ENCODE results near the gene CAMK4. TPM values are rescaled to one million over a fixed set of nuclear protein-coding genes. Genes with fewer than 3 reads are reported as not detected.
A peak's percentile ranks its signal among the peaks of the same experiment; 100 is the strongest.

CAMK4 gene
- total RNA-seq, 1 experiment from 2014 or later, result 23.3 TPM

- BruUV-seq (replicated peaks), result no TSS peak
- Mint-ChIP-seq H3K9me3 (ENCODE audit: low read depth, unreplicated experiment) (no peaks in the 10 kb centered on the region), H3K36me3 (ENCODE audit: insufficient read depth, unreplicated experiment) (peaks cover 23% of the 10 kb centered on the region), H3K4me3 (ENCODE audit: low read depth, unreplicated experiment) (no peak overlapping the region), H3K4me1 (ENCODE audit: low read depth, unreplicated experiment) (peaks cover 24% of the 10 kb centered on the region), H3K27ac (ENCODE audit: unreplicated experiment) (no peak overlapping the region), H3K27me3 (ENCODE audit: unreplicated experiment) (no peaks in the 10 kb centered on the region)
- intact Hi-C loops (cut with micrococcal nuclease; ENCODE audit: unreplicated experiment), result no loop called here
- no peak for TF ChIP-seq CTCF (IDR thresholded peaks at IDR 0.05; ENCODE audit: unreplicated experiment)
- DNase-seq, result no peak
- CTCF ChIA-PET, result interaction anchor here (1.1 kb wide), 1 partner anchor 38 kb away, joined by 4 read pairs; no protein-coding TSS in a partner anchor
These were observed 3.0 kb upstream of the CAMK4 start for GRCh38 chr5:111221139-111221538.

- BruUV-seq (replicated peaks), result no TSS peak
- no peak for DNase-seq
- Mint-ChIP-seq H3K4me3 (ENCODE audit: low read depth, unreplicated experiment) (peak overlapping the region; percentile 92), H3K27me3 (ENCODE audit: unreplicated experiment) (no peaks in the 10 kb centered on the region), H3K27ac (ENCODE audit: unreplicated experiment) (peak overlapping the region; percentile 15), H3K36me3 (ENCODE audit: insufficient read depth, unreplicated experiment) (peaks cover 23% of the 10 kb centered on the region), H3K4me1 (ENCODE audit: low read depth, unreplicated experiment) (peaks cover 35% of the 10 kb centered on the region), H3K9me3 (ENCODE audit: low read depth, unreplicated experiment) (no peaks in the 10 kb centered on the region)
- intact Hi-C loops (cut with micrococcal nuclease; ENCODE audit: unreplicated experiment), result loop anchor here (2.0 kb wide), 1 partner anchor 38 kb away; no protein-coding TSS in a partner anchor
- CTCF ChIA-PET, result interaction anchor here (0.5 to 1.8 kb wide), 8 partner anchors 14 to 1915 kb away, joined by 3 to 5 read pairs (median 3); no protein-coding TSS in a partner anchor
- TF ChIP-seq CTCF (IDR thresholded peaks at IDR 0.05; ENCODE audit: unreplicated experiment), result no peak
These were observed 940 bp upstream of the CAMK4 start for GRCh38 chr5:111223101-111223786.

GRCh38 chr5:111224561-111225345 lies 569 bp downstream of the CAMK4 start:
- Mint-ChIP-seq H3K27ac (ENCODE audit: unreplicated experiment) (peak overlapping the region; percentile 62), H3K9me3 (ENCODE audit: low read depth, unreplicated experiment) (no peaks in the 10 kb centered on the region), H3K36me3 (ENCODE audit: insufficient read depth, unreplicated experiment) (peaks cover 23% of the 10 kb centered on the region), H3K4me3 (ENCODE audit: low read depth, unreplicated experiment) (peak overlapping the region; percentile 92), H3K4me1 (ENCODE audit: low read depth, unreplicated experiment) (peaks cover 35% of the 10 kb centered on the region), H3K27me3 (ENCODE audit: unreplicated experiment) (no peaks in the 10 kb centered on the region)
- CTCF ChIA-PET, result interaction anchor here (1.0 to 1.8 kb wide), 3 partner anchors 12 to 67 kb away, joined by 3 to 5 read pairs (median 3); no protein-coding TSS in a partner anchor
- BruUV-seq (replicated peaks), result no TSS peak
- intact Hi-C loops (cut with micrococcal nuclease; ENCODE audit: unreplicated experiment), result loop anchor here (2.0 kb wide), 1 partner anchor 54 kb away; no protein-coding TSS in a partner anchor
- TF ChIP-seq CTCF (IDR thresholded peaks at IDR 0.05; ENCODE audit: unreplicated experiment), result no peak
- DNase-seq, result peak; percentile 24

DNA sequence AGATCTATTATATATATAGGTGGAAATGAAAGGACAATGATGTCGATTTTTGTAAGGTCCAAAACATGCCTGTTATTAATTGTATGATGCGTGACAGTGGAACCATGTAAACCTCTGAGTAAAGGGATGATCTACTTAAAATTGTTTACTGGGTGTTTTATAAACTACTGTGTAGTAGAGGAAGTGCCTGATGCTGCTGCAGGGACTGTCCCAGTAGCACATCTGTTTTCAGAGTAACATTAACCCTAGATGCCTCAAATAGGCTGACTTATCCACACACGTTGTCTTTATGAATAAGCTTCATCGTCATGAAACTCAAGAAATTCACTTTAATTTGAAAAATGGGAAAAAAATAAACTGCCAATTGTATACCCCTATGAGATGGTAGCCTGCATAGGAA lies 1.7 kb downstream of the CAMK4 start:
- no peaks in the 10 kb centered on the region for H3K9me3 Mint-ChIP-seq (ENCODE audit: low read depth, unreplicated experiment)
- intact Hi-C loops (cut with micrococcal nuclease; ENCODE audit: unreplicated experiment), result loop anchor here (2.0 kb wide), 1 partner anchor 53 kb away; no protein-coding TSS in a partner anchor
- H3K27me3 Mint-ChIP-seq (ENCODE audit: unreplicated experiment), result no peaks in the 10 kb centered on the region
- BruUV-seq (replicated peaks), result TSS peak; percentile 33
- CTCF ChIA-PET, result no interaction called here
- DNase-seq, result no peak
- TF ChIP-seq CTCF (IDR thresholded peaks at IDR 0.05; ENCODE audit: unreplicated experiment), result no peak
- peaks cover 35% of the 10 kb centered on the region for H3K4me1 Mint-ChIP-seq (ENCODE audit: low read depth, unreplicated experiment)
- no peak overlapping the region for H3K27ac Mint-ChIP-seq (ENCODE audit: unreplicated experiment)
- no peak overlapping the region for H3K4me3 Mint-ChIP-seq (ENCODE audit: low read depth, unreplicated experiment)
- peaks cover 23% of the 10 kb centered on the region for H3K36me3 Mint-ChIP-seq (ENCODE audit: insufficient read depth, unreplicated experiment)
